NCI-H2227 treated with DMSO at 0.1 percent for 48 hours (cell line): ENCODE data around the gene ARFRP1.

Experiments used
- DNase-seq: peaks from one replicate; lab custom pipeline; 2025; lab: John Stamatoyannopoulos, UW

The ARFRP1 gene

DNA sequence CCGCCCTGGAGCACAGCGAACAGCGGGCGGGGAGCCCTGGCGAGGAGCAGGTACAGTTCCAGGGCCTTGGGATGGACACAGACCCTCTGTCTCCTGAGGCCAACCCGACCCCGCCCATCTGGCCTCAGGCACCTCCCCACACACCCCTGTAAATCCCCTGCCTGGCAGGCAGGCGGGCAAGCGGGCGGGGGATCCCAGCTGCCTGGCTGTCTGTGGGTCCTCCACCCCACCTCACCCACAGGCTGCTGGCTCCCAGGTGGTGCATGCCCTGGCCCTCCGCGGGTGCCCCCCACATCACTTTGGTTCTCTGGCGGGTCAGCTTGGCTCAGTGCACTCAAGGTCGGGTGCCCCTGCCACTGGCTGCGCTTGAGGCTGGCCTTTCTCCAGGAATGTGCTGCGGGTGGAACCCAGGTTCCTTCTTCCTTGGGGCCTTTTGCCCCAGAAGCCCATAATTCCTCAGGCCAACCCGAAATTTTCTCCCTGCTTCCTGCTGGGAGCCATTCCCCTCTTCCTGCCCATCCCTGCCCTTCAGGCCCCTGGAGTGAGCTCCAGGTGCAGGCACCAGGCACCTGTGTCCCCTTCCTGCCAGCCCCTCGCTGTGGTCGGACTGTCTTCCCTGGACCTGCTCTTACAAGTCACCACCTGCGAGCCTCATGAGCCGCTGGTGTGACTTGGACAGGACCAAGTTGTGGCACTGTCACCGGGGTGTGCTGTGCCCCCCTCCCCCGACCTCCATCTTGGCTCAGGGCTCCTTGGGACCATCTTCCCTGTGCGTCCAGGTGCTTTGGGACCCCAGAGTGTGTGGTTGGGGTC is 16.7 kb downstream of the ARFRP1 start:
- no peak for DNase-seq

DNA sequence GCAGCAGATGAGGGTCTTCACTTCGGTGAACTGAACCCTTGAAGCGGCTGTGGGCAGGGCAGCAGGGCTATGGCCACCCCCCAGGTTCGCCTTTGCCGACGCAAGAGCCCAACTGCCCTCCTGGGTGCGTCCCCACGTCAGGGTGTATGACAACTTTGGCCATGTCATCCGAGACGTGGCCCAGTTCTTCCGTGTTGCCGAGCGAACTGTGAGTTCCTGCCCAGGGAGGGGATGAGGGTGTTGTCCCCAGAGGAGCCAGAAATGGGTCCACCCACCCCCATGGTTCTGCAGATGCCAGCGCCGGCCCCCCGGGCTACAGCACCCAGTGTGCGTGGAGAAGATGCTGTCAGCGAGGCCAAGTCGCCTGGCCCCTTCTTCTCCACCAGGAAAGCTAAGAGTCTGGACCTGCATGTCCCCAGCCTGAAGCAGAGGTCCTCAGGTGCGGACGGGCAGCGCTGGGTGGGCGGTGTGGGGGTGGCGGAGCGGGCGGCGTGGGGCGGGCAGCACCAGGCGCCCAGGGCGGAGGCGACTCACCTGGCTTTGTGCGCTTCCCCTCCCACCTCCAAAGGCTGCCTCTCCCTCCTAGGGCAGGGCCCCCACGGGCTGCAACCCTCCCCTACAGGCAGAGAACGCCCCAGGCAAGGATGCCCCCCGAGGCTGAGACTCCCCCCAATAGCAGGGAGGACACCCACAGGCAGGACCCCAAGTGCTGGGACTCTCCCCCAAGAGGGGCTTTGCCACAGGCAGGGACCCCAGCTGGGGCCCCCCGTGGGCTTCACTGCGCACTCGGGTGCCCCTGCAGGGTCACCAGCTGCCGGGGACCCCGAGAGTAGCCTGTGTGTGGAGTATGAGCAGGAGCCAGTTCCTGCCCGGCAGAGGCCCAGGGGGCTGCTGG is 17.5 kb downstream of the ARFRP1 start:
- DNase-seq = no peak

DNA sequence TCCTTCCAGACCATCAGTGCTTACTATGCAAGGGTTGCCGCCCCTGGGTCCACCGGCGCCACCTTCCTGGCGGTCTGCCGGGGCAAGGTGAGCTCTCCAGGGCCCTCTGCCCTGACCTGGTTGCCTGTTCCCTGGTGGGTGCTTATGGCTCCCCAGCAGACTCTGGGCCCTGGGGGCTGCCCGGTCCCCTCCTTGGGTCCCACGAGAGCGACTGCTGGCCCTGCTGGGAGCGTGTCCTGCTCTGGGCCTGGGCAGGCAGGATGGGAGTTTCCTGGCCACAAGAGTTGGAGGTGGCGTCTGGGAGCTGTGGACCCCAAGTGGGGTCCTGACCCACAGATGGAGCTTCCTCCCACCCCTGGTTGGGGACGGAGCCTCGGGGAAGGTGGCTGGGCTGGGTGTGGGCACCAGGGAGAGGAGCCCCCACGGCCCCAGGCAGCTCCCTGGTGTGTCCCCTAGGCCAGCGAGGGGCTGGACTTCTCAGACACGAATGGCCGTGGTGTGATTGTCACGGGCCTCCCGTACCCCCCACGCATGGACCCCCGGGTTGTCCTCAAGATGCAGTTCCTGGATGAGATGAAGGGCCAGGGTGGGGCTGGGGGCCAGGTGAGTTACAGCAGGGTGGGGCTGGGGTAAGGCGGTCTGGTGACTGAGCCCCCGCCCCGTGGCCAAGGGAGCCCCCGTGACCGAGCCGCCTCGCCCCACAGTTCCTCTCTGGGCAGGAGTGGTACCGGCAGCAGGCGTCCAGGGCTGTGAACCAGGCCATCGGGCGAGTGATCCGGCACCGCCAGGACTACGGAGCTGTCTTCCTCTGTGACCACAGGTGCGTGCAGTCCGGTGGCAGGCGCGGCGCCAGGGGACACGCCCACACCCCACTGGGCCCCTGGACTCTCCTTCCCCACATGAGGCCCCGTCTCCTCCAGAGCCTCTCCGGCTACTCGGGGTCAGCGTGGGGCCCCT is 18.5 kb downstream of the ARFRP1 start:
- DNase-seq = no peak

DNA sequence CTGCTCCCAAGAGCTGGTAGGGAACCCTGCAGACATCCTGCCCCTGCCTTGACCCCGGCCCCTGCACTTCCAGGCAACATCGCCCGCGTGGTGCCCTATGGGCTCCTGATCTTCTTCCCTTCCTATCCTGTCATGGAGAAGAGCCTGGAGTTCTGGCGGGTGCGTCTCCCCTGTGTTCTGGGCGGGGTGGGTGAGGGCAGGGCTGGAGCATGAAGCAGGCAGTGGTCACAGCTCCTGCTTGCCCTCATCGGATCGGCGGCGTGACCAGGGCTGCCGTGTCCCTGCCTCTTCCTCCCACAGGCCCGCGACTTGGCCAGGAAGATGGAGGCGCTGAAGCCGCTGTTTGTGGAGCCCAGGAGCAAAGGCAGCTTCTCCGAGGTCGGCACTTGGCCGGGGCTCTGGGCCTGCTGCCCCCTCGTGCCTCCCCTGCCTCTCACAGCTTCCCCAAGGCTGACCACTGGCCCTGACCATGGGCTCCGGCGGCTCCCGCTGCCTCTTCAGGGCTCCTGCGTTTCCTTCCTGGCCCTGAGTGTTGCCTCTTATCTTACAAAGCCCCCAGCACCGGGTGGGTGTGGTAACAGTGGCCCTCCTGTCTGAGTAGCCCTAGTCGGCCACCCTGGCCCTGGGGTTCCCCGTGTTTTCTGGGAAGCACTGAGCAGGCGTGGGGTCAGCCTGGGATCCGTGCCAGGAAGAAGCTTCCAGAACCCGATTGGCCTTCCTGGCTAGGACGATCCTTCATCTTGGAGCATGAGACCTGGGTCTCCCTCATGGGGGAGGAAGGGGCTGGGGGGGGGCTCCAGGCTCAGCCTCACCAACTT is 19.3 kb downstream of the ARFRP1 start:
- DNase-seq = no peak

DNA sequence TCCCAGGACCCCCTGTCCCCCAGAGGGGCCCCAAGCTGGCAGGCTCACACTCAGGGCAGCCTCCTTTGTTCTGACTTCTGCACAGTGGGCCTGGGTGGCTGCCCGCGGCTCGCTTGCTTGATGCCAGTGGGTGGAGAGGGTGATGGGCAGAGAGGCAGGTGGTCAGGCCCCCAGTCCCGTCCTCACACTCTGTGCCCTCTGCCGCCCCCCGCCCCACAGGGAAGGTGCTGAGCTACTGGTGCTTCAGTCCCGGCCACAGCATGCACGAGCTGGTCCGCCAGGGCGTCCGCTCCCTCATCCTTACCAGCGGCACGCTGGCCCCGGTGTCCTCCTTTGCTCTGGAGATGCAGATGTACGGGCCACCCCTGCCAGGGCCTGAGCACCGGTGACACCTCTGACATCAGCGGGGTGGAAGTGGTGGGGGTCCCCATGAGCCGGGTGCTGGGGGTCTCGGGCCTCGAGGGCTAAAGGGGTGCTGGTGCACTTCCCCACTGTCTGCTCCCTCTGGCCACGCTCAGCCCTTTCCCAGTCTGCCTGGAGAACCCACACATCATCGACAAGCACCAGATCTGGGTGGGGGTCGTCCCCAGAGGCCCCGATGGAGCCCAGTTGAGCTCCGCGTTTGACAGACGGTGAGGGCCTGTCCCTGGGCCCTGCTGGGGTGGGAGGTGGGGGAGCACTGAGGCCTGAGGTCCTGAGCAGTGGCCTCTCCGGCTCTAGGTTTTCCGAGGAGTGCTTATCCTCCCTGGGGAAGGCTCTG is 20.2 kb downstream of the ARFRP1 start:
- no peak for DNase-seq

DNA sequence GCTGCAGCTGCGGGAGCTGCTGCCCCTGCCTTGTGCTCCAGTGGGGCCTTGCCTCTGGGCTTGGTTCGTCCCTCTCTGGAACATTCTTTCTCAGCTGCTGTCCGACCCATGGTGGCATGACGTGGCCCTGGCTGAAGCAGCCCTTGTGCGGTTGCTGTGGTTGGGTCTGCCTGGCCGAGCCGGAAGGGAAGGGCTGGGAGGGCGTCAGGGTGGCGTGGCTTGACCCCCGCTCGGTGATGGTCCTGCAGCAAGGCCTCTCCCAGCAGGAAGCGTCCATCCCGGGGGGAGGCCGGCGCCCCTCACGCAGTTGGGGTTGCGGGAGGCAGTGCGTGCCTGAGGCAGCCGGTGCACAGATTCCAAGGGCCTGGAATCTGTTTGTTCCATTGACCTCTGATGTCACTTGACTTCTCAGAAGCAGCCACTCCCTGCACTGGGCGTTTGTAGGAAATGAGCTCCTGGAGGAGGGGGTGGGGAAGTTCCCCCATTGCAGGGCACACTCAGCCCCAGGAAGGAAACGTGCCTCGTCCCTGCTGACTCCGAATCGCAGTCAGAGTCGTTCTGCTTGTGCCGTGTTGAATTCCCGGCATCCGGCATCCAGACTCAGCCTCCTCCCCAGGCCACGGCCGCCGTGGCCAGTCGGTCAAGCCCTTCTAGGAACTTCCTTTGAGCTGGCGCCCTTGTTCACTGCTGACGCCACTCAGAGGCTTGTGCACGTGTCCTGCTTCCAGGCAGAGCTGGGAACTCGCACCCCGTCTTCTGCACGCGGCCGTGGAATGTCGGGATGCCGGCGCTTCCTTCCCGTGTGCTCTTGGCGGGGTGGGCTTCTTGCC is 21.1 kb downstream of the ARFRP1 start:
- DNase-seq = no peak

DNA sequence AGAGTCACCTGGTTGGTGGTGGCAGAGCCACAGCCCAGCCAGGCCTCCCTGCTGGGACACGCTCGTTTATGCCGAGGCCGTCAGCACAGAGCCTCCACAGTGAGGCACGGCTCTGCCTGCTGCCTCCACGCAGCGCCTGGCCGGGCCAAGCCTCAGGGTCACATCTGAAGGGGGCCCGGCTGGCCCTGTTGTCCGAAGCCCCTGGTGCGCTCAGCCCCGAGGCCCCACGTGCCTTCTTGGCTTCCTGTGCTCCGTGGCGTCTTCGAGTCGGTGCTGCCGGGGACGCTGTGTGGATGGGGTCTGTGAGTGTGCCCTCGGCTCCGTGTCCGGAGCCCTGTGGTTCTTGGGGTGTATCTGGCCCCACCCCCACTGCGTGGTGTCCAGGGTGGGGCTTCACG is 21.7 kb downstream of the ARFRP1 start:
- no peak for DNase-seq

DNA sequence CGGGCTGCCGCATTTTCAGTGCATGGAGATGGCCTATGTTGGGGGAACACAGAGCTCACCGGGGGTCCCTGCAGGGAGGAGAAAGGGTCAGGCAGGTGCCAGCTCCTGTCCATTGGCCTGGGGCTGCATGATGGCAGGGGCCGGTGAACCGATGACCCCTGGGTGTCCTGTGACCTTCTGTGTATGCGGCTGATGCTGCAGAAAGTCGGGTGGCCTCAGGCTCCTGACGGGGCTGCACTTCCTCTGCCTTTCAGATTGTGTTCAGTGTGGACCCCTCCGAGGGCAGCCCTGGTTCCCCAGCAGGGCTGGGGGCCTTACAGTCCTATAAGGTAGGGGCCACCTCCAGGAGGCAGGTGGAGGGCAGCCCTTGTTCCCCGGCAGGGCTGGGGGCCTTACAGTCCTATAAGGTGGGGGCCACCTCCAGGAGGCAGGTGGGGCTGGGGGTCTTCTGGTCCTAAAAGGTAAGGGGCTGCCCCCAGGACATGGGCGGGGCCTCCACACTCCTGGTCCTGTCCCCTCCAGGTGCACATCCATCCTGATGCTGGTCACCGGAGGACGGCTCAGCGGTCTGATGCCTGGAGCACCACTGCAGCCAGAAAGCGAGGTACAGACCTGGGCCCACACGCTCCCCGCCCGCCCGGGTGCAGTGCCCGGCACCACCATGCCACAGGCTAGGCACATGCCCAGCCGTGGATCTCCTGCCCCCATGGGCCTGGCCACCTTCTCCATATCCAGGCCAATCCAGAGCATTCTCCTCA is 22.3 kb downstream of the ARFRP1 start:
- no peak for DNase-seq

DNA sequence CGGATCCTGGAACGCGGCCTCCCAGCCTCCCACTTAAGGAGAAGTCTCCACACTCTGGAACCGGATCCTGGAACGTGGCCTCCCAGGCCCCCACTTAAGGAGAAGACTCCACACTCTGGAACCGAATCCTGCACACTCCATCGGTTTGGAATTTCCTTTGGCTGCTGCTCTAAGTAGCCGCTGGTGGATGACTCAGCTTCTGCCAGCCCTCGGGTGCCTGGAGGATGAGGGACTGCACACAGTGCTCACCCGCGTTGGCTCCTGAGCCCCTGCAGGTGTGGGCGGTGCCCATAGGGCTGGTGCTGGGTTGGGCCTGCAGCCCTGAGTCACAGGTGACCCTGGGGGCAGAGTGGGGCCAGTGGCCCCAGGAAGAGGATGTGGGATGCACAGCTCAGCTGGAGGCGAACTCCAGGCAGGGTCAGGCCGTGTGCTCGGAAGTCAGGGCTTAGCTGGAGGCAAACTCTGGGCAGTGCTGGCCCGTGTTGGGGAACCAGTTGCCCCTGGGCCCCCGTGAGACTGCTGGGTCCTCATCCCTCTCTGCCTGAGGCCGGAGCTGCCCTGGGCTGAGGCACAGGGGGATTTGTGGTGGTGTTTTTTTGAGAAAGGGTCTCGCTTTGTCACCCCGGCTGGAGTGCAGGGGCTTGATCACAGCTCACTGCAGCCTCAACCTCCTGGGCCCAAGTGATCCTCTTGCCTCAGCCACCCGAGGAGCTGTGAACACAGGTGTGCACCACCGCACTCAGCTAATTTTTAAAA is 25.2 kb downstream of the ARFRP1 start:
- DNase-seq = no peak

DNA sequence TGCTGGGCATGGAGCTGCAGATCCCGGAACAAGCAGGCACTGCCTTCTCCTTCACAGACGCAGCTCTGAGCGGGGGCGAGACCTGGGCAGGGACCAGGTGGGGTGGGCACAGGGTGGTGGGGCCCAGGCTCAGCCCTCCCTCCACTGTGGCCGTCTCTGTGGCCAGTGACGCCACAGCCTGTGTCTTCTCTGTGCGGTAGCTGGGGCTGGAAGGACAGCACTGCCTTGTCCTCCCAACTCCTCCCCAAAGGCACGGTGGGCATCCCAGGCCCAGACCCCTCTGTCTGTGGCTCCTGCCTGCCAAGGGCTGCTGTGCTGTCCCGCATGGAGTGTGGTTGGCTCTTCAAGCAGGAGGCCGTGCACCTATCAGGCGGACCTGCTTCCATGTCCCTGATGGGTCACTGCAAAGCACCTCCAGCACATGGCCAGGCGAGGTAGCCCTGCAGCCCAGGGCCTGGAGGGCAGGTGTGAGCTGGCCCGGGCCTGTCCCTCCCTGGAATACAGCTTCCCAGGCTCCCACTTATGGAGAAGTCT is 26.1 kb downstream of the ARFRP1 start:
- no peak for DNase-seq

DNA sequence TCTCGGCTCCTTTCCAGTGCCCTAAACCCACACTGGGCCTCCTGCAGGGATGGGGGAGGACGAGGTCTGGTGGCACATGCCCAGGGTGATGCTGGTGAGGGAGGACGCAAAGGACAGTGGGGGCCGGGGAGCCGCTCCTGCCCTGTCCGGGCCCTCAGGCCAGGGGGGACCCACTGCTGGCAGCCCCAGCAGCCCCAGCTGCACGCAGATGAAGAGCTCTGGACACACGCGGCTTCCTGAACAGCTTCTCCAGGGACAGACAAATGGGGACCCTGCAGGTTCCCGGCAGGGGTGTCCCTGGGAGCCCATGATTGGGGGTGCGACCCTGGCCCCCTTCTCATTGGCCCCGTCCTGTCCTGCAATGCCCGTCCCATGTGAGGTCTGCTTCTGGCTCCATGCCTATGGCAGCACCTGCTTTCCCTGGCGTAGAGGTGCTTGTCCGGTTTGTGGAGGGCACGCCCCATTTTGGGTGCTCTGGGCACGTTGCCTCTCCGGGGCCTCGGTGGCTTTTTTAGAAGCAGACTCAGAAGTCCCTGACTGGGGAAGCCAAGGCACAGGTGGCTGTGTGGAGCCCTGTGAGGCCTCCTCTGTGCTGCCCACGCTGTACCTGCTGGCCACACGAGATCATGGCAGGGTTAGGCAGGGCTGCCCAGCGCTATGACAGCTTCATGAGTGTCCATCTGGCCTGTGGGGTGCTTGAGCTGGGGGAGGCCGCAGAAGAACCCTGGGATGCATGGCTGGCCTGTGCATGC is 26.7 kb downstream of the ARFRP1 start:
- DNase-seq = no peak

DNA sequence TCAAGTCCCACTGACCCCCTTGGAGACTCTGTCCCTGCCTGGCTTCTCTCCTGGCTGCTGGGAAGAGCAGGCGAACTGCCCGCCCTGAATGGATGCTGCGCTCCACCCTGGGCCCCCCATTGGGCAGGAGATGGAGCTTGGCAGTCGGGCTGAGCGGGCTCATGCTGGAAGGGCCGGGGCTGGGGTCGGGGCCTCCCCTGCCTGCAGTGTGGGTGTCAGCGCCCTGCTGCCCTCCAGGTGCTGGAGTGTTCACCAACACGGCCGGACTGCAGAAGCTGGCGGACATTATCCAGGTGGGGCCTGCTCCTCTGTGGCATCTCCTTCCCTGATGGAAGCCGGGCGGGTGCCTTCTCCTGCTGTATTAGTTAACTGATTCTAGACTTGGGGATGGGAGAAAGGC is 27.3 kb downstream of the ARFRP1 start:
- DNase-seq = no peak

DNA sequence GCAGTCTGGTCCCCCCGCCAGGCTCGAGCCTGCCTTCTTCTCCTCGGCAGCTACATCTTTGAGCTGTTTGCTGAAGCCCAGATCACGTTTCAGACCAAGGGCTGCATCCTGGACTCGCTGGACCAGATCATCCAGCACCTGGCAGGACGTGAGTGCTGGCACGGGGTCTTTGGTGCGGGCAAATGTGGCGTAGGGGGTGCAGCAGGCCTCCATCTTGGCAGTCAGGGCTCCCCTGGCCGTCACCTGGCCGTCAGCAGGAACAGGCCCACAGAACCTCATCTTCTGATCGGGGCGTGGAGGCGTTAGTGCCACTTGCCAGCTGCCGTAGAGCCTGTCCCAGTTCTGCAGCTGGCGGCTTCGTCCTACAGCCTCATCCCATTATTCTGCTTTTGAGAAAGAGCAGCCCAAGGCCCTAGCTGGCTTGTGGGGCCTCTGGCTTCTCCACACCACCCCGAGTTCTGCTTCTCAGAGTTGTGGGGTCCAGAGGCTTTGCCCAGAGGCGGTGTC is 27.9 kb downstream of the ARFRP1 start:
- DNase-seq = no peak

DNA sequence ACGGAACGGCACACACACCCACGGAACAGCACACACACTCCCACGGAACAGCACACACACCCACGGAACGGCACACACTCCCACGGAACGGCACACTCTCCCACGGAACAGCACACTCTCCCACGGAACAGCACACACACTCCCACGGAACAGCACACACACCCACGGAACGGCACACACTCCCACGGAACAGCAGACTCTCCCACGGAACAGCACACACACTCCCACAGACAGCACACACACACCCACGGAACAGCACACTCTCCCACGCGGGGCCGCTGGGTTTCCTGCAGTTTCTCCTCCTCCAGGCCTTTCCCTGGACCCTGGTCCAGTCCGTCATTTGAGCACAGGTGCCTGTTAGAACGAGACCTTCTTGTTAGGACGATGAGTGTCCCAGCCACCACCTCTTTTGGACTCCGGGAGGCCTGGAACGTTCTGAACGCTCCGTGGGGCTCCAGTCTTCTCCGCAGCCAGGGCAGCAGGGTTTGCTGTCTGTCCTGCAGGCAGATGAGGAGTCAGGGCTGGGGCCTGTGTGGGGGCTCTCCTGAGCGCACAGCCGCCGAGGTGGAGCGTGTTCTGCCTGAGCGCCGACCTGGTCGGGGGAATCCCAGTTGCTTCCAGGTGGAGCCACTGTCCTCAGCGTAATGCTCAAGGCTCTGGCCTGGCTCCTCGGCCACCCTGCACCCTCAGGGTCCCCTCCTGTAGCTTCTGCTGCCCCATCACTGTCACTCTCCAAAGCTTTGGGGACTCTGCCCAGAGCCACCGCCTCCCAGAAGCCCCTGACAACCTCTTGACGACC is 28.9 kb downstream of the ARFRP1 start:
- DNase-seq = no peak

DNA sequence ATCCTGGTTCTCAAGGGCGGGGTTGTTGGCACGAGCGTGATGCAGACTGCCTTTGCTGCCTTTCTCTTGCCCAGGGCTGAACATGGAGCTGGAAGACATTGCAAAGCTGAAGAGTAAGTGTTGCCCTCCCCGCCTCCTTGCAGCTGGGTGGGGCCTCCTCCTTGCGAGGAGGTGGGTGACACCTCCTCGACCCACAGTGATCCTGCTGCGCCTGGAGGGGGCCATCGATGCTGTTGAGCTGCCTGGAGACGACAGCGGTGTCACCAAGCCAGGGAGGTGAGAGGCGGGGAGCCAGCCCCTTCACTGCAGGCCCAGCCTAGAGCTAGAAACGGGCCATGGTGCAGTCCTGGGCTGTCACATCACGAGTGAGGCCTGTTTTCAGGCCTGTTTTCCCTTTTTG is 29.7 kb downstream of the ARFRP1 start:
- DNase-seq = no peak
